Skin of body (tissue), 2 donors: ENCODE results near the gene TNS1. TPM values are rescaled to one million over a fixed set of nuclear protein-coding genes. Genes with fewer than 3 reads are reported as not detected.
"Not testable (repeated sequence)": the region's sequence is repeated elsewhere in the genome, so short reads cannot be mapped to it uniquely, and the experiment has no call there.

Experiments
- DNase-seq: peaks from one replicate; lab custom pipeline; 2025; lab: John Stamatoyannopoulos, UW
- total RNA-seq: library from RNA; depleted of rRNA; stranded (reverse); fragments of >200 nt; gene quantifications from one replicate; pipeline ENCODE4 v1.2.3, GENCODE V29; 2014

TNS1 gene
- total RNA-seq: 92.3 TPM

- peak; percentile 40 for DNase-seq
Measured at GRCh38 chr2:218002845-218003180, at the start of gene TNS1. TSS of gene TNS1 (minus strand) at chr2:218002995. CDS start at chr2:218002872, 123 bp downstream.

DNA sequence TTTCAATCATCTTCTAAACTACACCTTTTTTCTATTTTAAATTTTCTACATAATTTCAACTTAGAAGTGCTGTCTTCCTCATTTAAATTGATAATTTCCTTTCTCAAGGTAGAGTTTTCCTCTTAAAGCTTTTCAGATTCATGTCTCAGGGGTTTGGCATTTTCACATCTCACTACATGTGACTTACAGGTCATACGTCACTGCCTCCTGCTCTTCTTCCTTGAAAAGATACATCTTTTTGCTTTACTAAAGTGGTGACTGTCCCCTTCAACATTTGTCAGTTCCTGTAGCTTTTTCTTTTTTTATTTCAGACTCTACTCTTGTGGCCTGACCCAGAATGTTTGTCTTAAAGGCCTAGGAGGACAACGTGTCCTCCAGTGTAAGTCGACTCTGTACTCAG lies 49.1 kb upstream of the TNS1 start:
- no peak for DNase-seq

GRCh38 chr2:218047536-218048225 lies 44.9 kb upstream of the TNS1 start:
- no peak for DNase-seq

DNA sequence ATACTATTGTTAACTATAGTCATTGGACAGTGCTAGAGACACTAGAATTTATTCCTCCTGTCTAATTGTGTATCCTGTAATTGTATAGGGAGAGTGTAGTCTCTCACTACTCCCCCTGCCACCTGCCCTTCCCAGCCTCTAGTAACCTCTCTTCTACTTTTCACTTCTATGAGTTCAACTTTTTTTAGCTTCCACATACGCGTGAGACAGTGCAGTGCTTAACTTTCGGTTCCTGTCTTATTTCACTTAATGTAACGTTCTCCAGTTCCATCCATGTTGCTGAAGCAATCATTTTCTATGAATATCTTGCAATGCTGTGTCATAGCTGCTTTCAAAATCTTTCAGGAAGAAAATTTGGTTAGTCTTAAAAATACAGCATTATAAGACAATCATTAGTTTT lies 43.4 kb upstream of the TNS1 start:
- no peak for DNase-seq

DNA sequence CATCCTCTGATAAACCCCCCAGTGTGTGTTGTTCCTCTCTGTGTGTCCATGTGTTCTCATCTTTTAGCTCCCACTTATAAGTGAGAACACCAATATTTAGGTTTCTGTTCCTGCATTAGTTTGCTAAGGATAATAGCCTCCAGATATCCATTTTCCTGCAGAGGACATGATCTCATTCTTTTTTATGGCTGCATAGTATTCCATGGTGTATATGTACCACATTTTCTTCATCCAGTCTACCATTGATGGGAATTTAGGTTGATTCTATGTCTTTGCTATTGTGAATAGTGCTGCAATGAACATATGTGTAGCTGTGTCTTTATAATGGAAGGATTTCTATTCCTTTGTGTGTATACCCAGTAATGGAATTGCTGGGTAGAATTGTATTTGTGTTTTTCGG lies 41.8 kb upstream of the TNS1 start:
- DNase-seq: not testable (repeated sequence)

- no peak for DNase-seq
Measured at GRCh38 chr2:218043701-218044109, 40.9 kb upstream of the TNS1 start.

GRCh38 chr2:218043100-218043499 lies 40.3 kb upstream of the TNS1 start:
- no peak for DNase-seq

GRCh38 chr2:218041302-218042168 lies 38.7 kb upstream of the TNS1 start:
- no peak for DNase-seq

DNA sequence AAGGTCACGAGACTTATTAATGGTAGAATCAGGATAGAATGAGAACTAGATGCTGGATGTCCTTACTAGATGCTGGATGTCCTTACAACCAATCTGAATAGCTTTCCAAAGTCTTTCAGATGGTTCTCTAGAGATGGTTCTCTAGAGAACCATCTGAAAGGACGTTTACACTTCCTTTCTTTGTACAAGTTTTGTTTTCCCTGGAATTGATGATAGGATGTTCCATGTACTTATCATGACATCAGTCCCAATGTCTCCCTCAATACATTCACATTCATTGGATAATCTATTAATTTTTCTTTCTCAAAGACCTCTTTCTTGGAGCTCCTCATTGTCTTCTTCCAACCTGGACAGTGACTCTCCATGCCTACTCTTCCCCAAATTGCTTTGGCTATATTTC lies 38.1 kb upstream of the TNS1 start:
- no peak for DNase-seq

DNA sequence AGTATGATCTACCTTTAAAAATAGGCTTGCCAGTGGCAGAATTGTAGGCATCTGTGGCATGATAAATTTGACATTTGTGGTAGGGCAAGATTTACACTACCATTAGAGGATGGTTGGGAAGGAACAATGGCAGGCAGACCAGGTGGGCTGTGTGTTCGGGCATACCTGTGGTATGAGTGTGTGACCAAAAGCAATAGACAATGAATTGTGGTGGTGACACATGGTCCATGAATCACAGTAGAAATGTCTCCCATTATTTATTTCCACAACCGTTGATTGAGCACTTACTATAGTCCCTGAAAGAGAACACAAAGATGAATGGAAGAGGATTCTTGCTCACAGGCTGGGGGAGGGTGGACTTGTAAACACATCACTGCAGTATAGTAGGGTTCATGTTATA lies 36.4 kb upstream of the TNS1 start:
- no peak for DNase-seq

- no peak for DNase-seq
Measured at GRCh38 chr2:218036371-218036770, 33.6 kb upstream of the TNS1 start.

GRCh38 chr2:218035463-218036100 lies 32.8 kb upstream of the TNS1 start:
- DNase-seq: no peak

DNA sequence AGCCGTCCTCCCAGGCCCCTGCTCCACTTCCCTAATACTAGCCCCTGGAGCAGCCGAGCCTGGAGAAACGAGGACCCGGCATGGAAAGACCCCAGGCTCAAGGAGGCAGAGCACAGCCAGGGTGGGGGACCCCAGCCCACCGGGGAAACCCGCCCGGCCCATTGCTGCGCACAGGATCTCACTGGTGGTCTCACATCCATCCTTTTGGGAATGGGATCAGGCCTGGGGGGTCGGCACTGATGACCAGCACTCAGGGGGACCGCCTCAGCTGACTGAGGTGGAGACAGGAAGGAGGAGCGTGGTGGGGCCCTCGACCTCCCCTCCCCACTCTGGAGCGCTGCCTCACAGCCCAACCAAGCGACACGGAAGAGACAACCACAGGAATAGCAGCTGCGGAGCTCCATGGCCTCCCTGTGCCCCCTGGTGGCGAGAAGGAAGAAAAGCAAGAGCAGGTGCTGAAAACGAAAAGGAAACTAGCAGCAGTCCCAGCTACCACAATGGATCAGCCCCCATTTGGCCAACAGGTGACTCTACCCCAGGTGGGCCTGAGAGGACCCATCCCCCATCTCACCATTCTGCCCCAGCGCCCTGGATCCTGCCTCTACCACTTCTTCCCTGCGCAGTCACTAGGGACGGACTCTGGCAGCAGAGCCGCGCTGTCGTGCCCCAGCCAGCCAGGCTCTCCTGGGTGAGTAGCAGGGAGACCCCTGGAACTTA lies 31.9 kb upstream of the TNS1 start:
- peak; percentile 43 for DNase-seq

DNA sequence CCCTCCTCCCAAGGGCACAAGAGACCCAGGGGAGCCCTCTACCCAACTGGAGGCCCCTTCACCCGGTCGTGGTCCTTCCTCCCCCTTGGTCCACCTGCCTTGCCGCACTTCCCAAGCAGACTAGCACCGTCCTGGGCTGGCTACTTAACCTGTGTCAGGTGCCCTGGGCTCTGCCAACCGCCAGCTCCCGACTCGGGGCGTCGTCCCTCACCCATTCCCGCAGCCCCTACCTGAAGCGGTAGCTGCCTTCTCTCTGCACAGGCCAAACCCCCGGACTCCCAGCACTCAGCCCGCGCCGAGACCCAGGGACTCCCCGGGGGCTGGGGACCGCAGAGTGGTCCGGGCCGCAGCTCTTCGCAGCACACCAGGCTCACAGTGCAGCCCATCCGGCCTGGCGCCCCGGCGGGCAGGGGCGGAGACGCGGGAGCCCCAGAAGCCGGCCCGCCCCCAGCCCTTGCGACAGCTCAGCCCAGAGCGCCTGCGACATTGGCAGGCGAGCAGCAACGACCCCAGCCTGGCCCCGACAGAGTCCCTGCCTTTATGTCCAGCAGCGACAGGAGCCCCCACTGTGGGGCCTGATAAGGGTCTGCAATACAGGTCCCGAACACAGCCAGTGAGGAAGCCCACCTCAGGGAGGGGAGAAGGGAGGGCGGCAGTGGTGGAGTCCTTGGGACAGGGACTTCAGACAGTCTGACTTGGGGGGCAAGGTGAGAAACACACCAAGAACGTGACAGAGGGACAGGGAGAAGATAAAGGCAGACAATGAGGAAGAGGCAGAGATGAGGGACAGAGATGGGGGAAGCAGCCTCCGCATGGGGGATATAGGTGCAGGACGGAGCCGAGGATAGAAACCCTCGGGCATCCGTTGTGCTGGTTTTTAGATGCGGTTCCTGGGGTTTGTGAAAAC lies 31.0 kb upstream of the TNS1 start:
- no peak for DNase-seq

DNA sequence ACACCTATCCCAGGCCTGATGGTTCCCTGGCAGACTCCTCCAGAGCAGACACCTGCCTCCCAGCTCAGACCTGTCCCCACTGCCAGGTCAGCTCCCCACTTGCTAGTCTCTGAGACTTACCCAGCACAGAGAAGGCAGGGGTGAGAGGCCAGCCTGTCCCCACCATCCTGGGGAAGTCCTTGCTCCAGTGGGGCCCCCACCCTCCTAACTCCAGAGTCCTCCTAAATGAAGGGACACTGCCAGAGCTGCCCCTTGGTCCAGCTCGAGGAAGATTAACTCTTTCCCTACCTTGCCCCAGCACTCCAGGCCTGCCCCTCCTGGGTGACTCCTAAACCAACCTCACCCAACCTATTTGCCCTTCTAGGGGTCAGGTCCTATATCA lies 30.4 kb upstream of the TNS1 start:
- no peak for DNase-seq

DNA sequence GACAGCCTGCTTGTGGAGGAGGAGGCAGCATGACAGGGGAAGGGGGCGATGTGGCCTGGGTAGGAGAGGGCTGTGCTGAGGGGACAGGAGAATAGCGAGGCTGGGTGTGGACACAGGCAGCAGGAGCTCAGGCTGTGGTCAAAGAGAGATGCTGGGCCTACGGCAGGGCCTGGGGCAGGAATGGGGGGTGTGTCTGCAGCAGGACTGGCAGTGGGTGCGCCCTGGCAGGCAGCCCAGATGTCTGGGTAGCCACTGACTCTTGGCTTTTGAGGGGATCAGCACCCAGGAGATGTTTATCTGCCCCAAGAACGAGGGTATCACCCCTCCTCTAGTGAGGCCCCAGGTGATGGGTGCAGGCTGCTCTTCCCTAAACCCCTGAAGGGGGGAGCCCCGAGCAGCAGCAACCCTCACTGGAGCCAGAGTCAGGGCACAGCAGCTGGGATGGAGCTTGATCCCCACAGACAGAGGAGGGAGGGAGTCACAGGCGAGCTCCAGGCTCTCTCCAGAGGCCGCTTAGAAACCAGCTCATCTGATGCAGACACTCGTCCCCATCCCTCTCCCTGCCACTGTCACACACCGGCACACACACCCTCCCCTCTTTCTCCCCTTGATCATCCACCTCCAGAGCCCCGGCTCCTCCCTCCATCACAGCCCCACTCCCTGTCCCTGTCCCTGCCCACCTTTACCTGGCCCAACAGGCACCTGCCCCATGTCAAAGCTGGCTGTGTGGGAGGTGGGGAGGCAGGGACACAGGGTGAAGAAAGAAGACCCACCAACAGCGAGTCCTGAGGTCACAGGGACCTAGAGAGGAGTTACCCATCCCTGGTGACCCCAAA lies 29.8 kb upstream of the TNS1 start:
- DNase-seq: no peak

- DNase-seq: no peak
Measured at GRCh38 chr2:218031771-218032257, 29.0 kb upstream of the TNS1 start.

DNA sequence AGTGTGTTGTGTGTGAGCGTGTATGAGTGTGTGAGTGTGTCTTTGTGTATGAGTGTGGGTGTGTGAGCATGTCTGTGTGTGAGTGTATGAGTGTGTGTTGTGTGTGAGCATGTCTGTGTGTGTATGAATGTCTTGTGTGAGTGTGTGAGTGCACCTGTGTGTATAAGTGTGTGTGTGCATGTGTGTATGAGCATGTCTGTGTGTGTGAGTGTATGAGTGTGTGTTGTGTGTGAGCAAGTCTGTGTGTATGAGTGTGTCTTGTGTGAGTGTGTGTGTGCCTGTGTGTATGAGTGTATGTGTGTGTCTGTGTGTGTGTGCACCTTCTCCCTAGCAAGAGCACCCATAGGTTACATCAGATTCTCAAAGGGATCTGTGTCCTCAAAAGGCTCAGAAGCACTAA lies 28.5 kb upstream of the TNS1 start:
- no peak for DNase-seq

- no peak for DNase-seq
Measured at GRCh38 chr2:218030409-218031195, 27.8 kb upstream of the TNS1 start.
